Lung (tissue), 12 donors: ENCODE measurements around the gene ANKRD37. TPM values are rescaled to one million over a fixed set of nuclear protein-coding genes. Genes with fewer than 3 reads are reported as not detected.
"Not testable (repeated sequence)": the region's sequence is repeated elsewhere in the genome, so short reads cannot be mapped to it uniquely, and the experiment has no call there.

Source experiments
- ATAC-seq: fragments of 200-7000 bp; cut with Tn5 transposase; one replicate; pipeline ENCODE4 v1.9.1; 2020; ENCODE audit warnings: moderate number of reproducible peaks; ENCODE audit not compliant: insufficient read depth, low FRiP score
- DNase-seq, 3 donors: peaks; one replicate each; pipeline ENCODE4 v3.0.0-alpha.2; 2013 to 2017
- H3K27ac ChIP-seq, 2 donors: one replicate each; pipeline ENCODE4 v1.5.1; 2013; ENCODE audit warnings: mild to moderate bottlenecking in 2 of 2, moderate library complexity in 2 of 2, control low read depth in 1 of 2, inconsistent platforms in 1 of 2, low read depth in 1 of 2, low read length in 1 of 2
- H3K27me3 ChIP-seq, 3 donors: one replicate each; pipeline ENCODE4 v1.5.1; 2013; ENCODE audit warnings: low read length in 2 of 3; ENCODE audit not compliant: control insufficient read depth in 3 of 3, insufficient read depth in 3 of 3
- H3K36me3 ChIP-seq, 4 donors: one replicate each; pipeline ENCODE4 v1.5.1; 2013; ENCODE audit warnings: low read length in 4 of 4, mild to moderate bottlenecking in 1 of 4, moderate library complexity in 1 of 4; ENCODE audit not compliant: control insufficient read depth in 4 of 4, insufficient read depth in 4 of 4
- H3K4me1 ChIP-seq, 5 donors: one replicate each; pipeline ENCODE4 v1.5.1; 2013; ENCODE audit warnings: low read length in 5 of 5, mild to moderate bottlenecking in 2 of 5, moderate library complexity in 1 of 5; ENCODE audit not compliant: control insufficient read depth in 5 of 5, insufficient read depth in 5 of 5
- H3K4me3 ChIP-seq: one replicate; pipeline ENCODE4 v1.5.1; 2013; ENCODE audit warnings: mild to moderate bottlenecking, control low read depth, moderate library complexity
- H3K9ac ChIP-seq, 2 donors: one replicate each; pipeline ENCODE4 v1.5.1; 2013; ENCODE audit warnings: low read length in 2 of 2, control low read depth in 1 of 2; ENCODE audit not compliant: insufficient read depth in 1 of 2
- H3K9me3 ChIP-seq, 4 donors: one replicate each; pipeline ENCODE4 v1.5.1; 2013; ENCODE audit warnings: low read length in 3 of 4, mild to moderate bottlenecking in 1 of 4, moderate library complexity in 1 of 4; ENCODE audit not compliant: control insufficient read depth in 4 of 4, insufficient read depth in 3 of 4
- CTCF ChIP-seq: IDR thresholded peaks from 2 replicates; pipeline ENCODE4 v1.5.1; 2012; ENCODE audit warnings: mild to moderate bottlenecking; ENCODE audit errors: control extremely low read depth, extremely low read depth
- WGBS, 2 donors: extraction: QIAGEN DNeasy Blood & Tissue Kit; methylation state at CpG; one replicate each; pipeline ENCODE4 v1.1.7; 2013; 5-methylcytosine and 5-hydroxymethylcytosine counted together
- polyA plus RNA-seq, 2 donors: library from polyadenylated mRNA; stranded (reverse); fragments of 200-250 nt; gene quantifications; one replicate each; pipeline ENCODE4 v1.2.1, GENCODE V29; 2013
- total RNA-seq, 2 donors: library from RNA; depleted of rRNA in 1 of 2; stranded (reverse); fragments of >200 nt in 1 of 2; gene quantifications; one replicate each; pipeline ENCODE4 v1.2.1, GENCODE V29; 2014 to 2021
- donor health status: control.
- donor health status: control.
- donor health status: Bipolar disorder and iron deficiency.
- donor health status: healthy.
- donor health status: DM: yes; HTN: yes; CAD: no.

ANKRD37 gene
- total and polyA plus RNA-seq, 4 donors: 9.7 to 48.0 (median 14.4) TPM

GRCh38 chr4:185359767-185360446, 36.7 kb upstream of the ANKRD37 start:
- TF ChIP-seq CTCF: no peak
- Histone ChIP-seq H3K9ac (no peak overlapping the region), H3K4me1 (no peaks in the 10 kb centered on the region), H3K9me3 (no peaks in the 10 kb centered on the region), H3K27me3 (no peaks in the 10 kb centered on the region), H3K27ac (no peak overlapping the region), H3K4me3 (no peak overlapping the region), H3K36me3 (peaks cover 3 to 11% (median 7%) of the 10 kb centered on the region in 4 donors)
- ATAC-seq: no peak
- no peak for DNase-seq
- WGBS, 2 donors: 96 to 98% methylated on average over 8 of the region's 8 CpGs

GRCh38 chr4:185361872-185362271, 34.8 kb upstream of the ANKRD37 start:
- peaks cover 3 to 11% (median 5%) of the 10 kb centered on the region in 4 donors for H3K36me3 ChIP-seq
- WGBS, 2 donors: 76 to 85% methylated on average over 3 of the region's 3 CpGs
- no peaks in the 10 kb centered on the region for H3K9me3 ChIP-seq
- H3K4me1 ChIP-seq: no peaks in the 10 kb centered on the region
- no peaks in the 10 kb centered on the region for H3K27me3 ChIP-seq
- no peak overlapping the region for H3K4me3 ChIP-seq
- no peak overlapping the region for H3K9ac ChIP-seq
- no peak for ATAC-seq
- TF ChIP-seq CTCF: no peak
- DNase-seq: no peak
- no peak overlapping the region for H3K27ac ChIP-seq

- not testable (repeated sequence) for H3K27ac ChIP-seq, H3K9me3 ChIP-seq, H3K4me3 ChIP-seq, H3K4me1 ChIP-seq, DNase-seq, H3K27me3 ChIP-seq, ATAC-seq, H3K9ac ChIP-seq
- H3K36me3 ChIP-seq: peaks cover 0 to 10% (median 5%) of the 10 kb centered on the region in 4 donors
- 87 to 92% methylated on average over 6 of the region's 6 CpGs for WGBS, 2 donors
Observed at GRCh38 chr4:185362570-185362969, 34.1 kb upstream of the ANKRD37 start.

- DNase-seq (no peak), ATAC-seq (no peak)
- Histone ChIP-seq H3K9me3 (no peaks in the 10 kb centered on the region), H3K36me3 (peaks cover 0 to 8% (median 3%) of the 10 kb centered on the region in 4 donors), H3K27ac (no peak overlapping the region), H3K4me1 (no peaks in the 10 kb centered on the region), H3K4me3 (no peak overlapping the region), H3K9ac (no peak overlapping the region), H3K27me3 (no peaks in the 10 kb centered on the region)
- TF ChIP-seq CTCF: no peak
- WGBS, 2 donors: 84 to 86% methylated on average over 3 of the region's 3 CpGs
Observed at GRCh38 chr4:185363251-185363650, 33.4 kb upstream of the ANKRD37 start.
